Measurements from ENCODE around the gene LRRC4B. TPM values are rescaled to one million over a fixed set of nuclear protein-coding genes. Genes with fewer than 3 reads are reported as not detected.
A peak's percentile ranks its signal among the peaks of the same experiment; 100 is the strongest.

Gene LRRC4B
- total RNA-seq, 1 donor from 2014 or later = 0.69 TPM

GRCh38 chr19:50490411-50490811 is 77.8 kb downstream of the LRRC4B start:
- no peak for TF ChIP-seq CTCF (conservative IDR thresholded peaks at IDR 0.05; ENCODE audit: low read depth, low read length)
- no peak for DNase-seq (ENCODE audit: low read depth)
- H3K4me3 ChIP-seq (ENCODE audit: low read depth, low read length) = no peak overlapping the region

GRCh38 chr19:50489461-50490011 is 78.7 kb downstream of the LRRC4B start:
- H3K4me3 ChIP-seq (ENCODE audit: low read depth, low read length) = no peak overlapping the region
- TF ChIP-seq CTCF (conservative IDR thresholded peaks at IDR 0.05; ENCODE audit: low read depth, low read length) = no peak
- no peak for DNase-seq (ENCODE audit: low read depth)

GRCh38 chr19:50488389-50489194 is 79.6 kb downstream of the LRRC4B start:
- TF ChIP-seq CTCF (conservative IDR thresholded peaks at IDR 0.05; ENCODE audit: low read depth, low read length) = no peak
- no peak overlapping the region for H3K4me3 ChIP-seq (ENCODE audit: low read depth, low read length)
- no peak for DNase-seq (ENCODE audit: low read depth)

- no peak overlapping the region for H3K4me3 ChIP-seq (ENCODE audit: low read depth, low read length)
- no peak for DNase-seq (ENCODE audit: low read depth)
- TF ChIP-seq CTCF (conservative IDR thresholded peaks at IDR 0.05; ENCODE audit: low read depth, low read length) = peak; percentile 63
Measured at GRCh38 chr19:50486823-50487515, 81.3 kb downstream of the LRRC4B start.

GRCh38 chr19:50485284-50485955 is 82.8 kb downstream of the LRRC4B start:
- no peak for DNase-seq (ENCODE audit: low read depth)
- TF ChIP-seq CTCF (conservative IDR thresholded peaks at IDR 0.05; ENCODE audit: low read depth, low read length) = no peak
- H3K4me3 ChIP-seq (ENCODE audit: low read depth, low read length) = no peak overlapping the region

- no peak for DNase-seq (ENCODE audit: low read depth)
- H3K4me3 ChIP-seq (ENCODE audit: low read depth, low read length) = no peak overlapping the region
- TF ChIP-seq CTCF (conservative IDR thresholded peaks at IDR 0.05; ENCODE audit: low read depth, low read length) = no peak
Measured at GRCh38 chr19:50482916-50483315, 85.3 kb downstream of the LRRC4B start.
